Measurements from ENCODE around the gene OR2D3.
A peak's percentile ranks its signal among the peaks of the same experiment; 100 is the strongest.
"Not testable (repeated sequence)": the region's sequence is repeated elsewhere in the genome, so short reads cannot be mapped to it uniquely, and the experiment has no call there.

OR2D3 gene

GRCh38 chr11:6927030-6927617 lies 6.3 kb downstream of the OR2D3 start:
- H3K4me3 ChIP-seq (ENCODE audit: low read length): peak overlapping the region; percentile 73
- DNase-seq (ENCODE audit: low read depth): peak; percentile 2
- TF ChIP-seq CTCF (IDR thresholded peaks at IDR 0.05; ENCODE audit: insufficient read depth, low read depth, low read length, missing control alignments): no peak

GRCh38 chr11:6928916-6929315 lies 8.1 kb downstream of the OR2D3 start:
- no peak for TF ChIP-seq CTCF (IDR thresholded peaks at IDR 0.05; ENCODE audit: insufficient read depth, low read depth, low read length, missing control alignments)
- H3K4me3 ChIP-seq (ENCODE audit: low read length): no peak overlapping the region
- no peak for DNase-seq (ENCODE audit: low read depth)

GRCh38 chr11:6931146-6931713 lies 10.4 kb downstream of the OR2D3 start:
- TF ChIP-seq CTCF (IDR thresholded peaks at IDR 0.05; ENCODE audit: insufficient read depth, low read depth, low read length, missing control alignments): no peak
- H3K4me3 ChIP-seq (ENCODE audit: low read length): no peak overlapping the region
- DNase-seq (ENCODE audit: low read depth): no peak

GRCh38 chr11:6932145-6932544 lies 11.3 kb downstream of the OR2D3 start:
- no peak overlapping the region for H3K4me3 ChIP-seq (ENCODE audit: low read length)
- DNase-seq (ENCODE audit: low read depth): no peak
- TF ChIP-seq CTCF (IDR thresholded peaks at IDR 0.05; ENCODE audit: insufficient read depth, low read depth, low read length, missing control alignments): no peak

GRCh38 chr11:6941970-6942369 lies 21.2 kb downstream of the OR2D3 start:
- no peak for DNase-seq (ENCODE audit: low read depth)
- no peak overlapping the region for H3K4me3 ChIP-seq (ENCODE audit: low read length)
- TF ChIP-seq CTCF (IDR thresholded peaks at IDR 0.05; ENCODE audit: insufficient read depth, low read depth, low read length, missing control alignments): no peak

GRCh38 chr11:6943131-6943530 lies 22.3 kb downstream of the OR2D3 start:
- DNase-seq (ENCODE audit: low read depth): no peak
- TF ChIP-seq CTCF (IDR thresholded peaks at IDR 0.05; ENCODE audit: insufficient read depth, low read depth, low read length, missing control alignments): no peak

GRCh38 chr11:6954248-6954647 lies 33.4 kb downstream of the OR2D3 start:
- not testable (repeated sequence) for H3K4me3 ChIP-seq (ENCODE audit: low read length); DNase-seq (ENCODE audit: low read depth)

More at GRCh38 chr11:6943131-6943530, 22.3 kb downstream of the OR2D3 start:
- no peak overlapping the region for H3K4me3 ChIP-seq (ENCODE audit: low read length)
